SU-DHL-6 (cell line): Measurements from ENCODE around the gene OMA1.

ENCODE experiments used
- H2AFZ ChIP-seq: fragments of 200-600 bp; sonication (generic); 2 replicates; pipeline ENCODE4 v1.6.1; 2014; ENCODE audit warnings: low read depth, mild to moderate bottlenecking, moderate library complexity, mixed read lengths, antibody characterized with exemption, low read length; ENCODE audit not compliant: severe bottlenecking
- H3F3A ChIP-seq: fragments of 200-600 bp; shearing (Covaris generic); 2 replicates; pipeline ENCODE4 v1.6.0; 2016; ENCODE audit warnings: antibody characterized with exemption, mild to moderate bottlenecking; ENCODE audit not compliant: insufficient read depth
- H3K27ac ChIP-seq: fragments of 200-600 bp; sonication (generic); 2 replicates; pipeline ENCODE4 v1.5.1; 2016; ENCODE audit warnings: low read depth, mild to moderate bottlenecking, low read length, moderate library complexity, mixed read lengths
- H3K27me3 ChIP-seq: fragments of 200-600 bp; sonication (generic), shearing (Covaris generic); 2 replicates; pipeline ENCODE4 v1.6.0; 2014; ENCODE audit warnings: mild to moderate bottlenecking, low read length
- H3K36me3 ChIP-seq: fragments of 200-600 bp; sonication (generic); 2 replicates; pipeline ENCODE4 v1.6.1; 2014; ENCODE audit warnings: mild to moderate bottlenecking, low read length, mixed read lengths
- H3K4me2 ChIP-seq: fragments of 300-600, 200-600 bp; shearing (Covaris generic), sonication (generic); 2 replicates; pipeline ENCODE4 v1.6.0; 2014; ENCODE audit warnings: low read length, low read depth, mild to moderate bottlenecking; ENCODE audit not compliant: poor library complexity, severe bottlenecking
- H3K4me3 ChIP-seq: fragments of 200-600 bp; sonication (generic); 2 replicates; pipeline ENCODE4 v1.5.1; 2014; ENCODE audit warnings: antibody characterized with exemption, low read length, mild to moderate bottlenecking, mixed read lengths; ENCODE audit not compliant: insufficient read depth, poor library complexity, severe bottlenecking
- H3K79me2 ChIP-seq: fragments of 200-600 bp; sonication (generic); 2 replicates; pipeline ENCODE4 v1.6.1; 2014; ENCODE audit warnings: mild to moderate bottlenecking, low read length, moderate library complexity; ENCODE audit not compliant: insufficient read depth
- H3K9ac ChIP-seq: fragments of 200-600 bp; sonication (generic); 2 replicates; pipeline ENCODE4 v1.7.0; 2014; ENCODE audit warnings: mild to moderate bottlenecking, low read length
- H3K9me2 ChIP-seq: fragments of 200-600 bp; sonication (generic); replicated peaks from 2 replicates; pipeline ENCODE4 v1.6.1; 2014; ENCODE audit warnings: low read length; ENCODE audit not compliant: insufficient read depth
- H3K9me3 ChIP-seq: fragments of 200-600 bp; sonication (generic); 2 replicates; pipeline ENCODE4 v1.6.1; 2014; ENCODE audit warnings: low read length, mixed read lengths; ENCODE audit not compliant: insufficient read depth
- H4K20me1 ChIP-seq: fragments of 200-600 bp; sonication (generic); 2 replicates; pipeline ENCODE4 v1.6.1; 2014; ENCODE audit warnings: low read depth, mild to moderate bottlenecking, antibody characterized with exemption, low read length, moderate library complexity, mixed read lengths
- EZH2phosphoT487 ChIP-seq: fragments of 200-600 bp; sonication (generic), shearing (Covaris generic); conservative IDR thresholded peaks from 2 replicates; pipeline ENCODE4 v1.6.1; 2018; ENCODE audit warnings: mild to moderate bottlenecking, antibody characterized with exemption, low read length, moderate library complexity, mixed read lengths
- TF ChIP-seq, protein P1 (sequence below): fragments of 200-600 bp; sonication (generic); IDR thresholded peaks from one replicate; pipeline ENCODE4 v1.5.1; 2017; ENCODE audit warnings: antibody characterized with exemption, mild to moderate bottlenecking, low read length, moderate library complexity; ENCODE audit not compliant: insufficient read depth, poor library complexity, severe bottlenecking

The OMA1 gene

DNA sequence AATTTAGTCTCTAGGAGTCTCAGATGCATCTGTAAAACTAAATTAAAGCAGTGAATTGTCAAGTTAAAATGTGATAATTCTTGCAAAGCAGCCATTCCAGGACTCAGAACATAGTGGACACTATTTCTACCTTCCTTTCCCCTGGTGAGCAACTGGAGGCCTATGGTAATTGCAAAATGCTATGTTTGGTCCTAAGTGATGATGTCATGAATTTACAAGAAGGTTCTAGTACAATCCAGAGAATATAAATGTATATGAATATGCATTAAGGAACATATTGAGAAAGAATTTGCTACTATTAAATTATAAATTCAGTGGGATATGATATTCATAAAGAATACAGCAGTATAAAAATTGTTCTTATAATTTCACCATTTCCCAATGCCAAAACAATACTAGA, 32.6 kb downstream of the OMA1 start:
- no peak overlapping the region for H3K27ac ChIP-seq
- no peaks in the 10 kb centered on the region for H3K9me3 ChIP-seq
- no peak overlapping the region for H3K4me3 ChIP-seq
- H3K9me2 ChIP-seq = no peaks in the 10 kb centered on the region
- no peak for TF ChIP-seq EZH2phosphoT487
- TF ChIP-seq, protein P1, sequence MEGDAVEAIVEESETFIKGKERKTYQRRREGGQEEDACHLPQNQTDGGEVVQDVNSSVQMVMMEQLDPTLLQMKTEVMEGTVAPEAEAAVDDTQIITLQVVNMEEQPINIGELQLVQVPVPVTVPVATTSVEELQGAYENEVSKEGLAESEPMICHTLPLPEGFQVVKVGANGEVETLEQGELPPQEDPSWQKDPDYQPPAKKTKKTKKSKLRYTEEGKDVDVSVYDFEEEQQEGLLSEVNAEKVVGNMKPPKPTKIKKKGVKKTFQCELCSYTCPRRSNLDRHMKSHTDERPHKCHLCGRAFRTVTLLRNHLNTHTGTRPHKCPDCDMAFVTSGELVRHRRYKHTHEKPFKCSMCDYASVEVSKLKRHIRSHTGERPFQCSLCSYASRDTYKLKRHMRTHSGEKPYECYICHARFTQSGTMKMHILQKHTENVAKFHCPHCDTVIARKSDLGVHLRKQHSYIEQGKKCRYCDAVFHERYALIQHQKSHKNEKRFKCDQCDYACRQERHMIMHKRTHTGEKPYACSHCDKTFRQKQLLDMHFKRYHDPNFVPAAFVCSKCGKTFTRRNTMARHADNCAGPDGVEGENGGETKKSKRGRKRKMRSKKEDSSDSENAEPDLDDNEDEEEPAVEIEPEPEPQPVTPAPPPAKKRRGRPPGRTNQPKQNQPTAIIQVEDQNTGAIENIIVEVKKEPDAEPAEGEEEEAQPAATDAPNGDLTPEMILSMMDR = no peak
- H3K9ac ChIP-seq = no peak overlapping the region
- peaks cover 26% of the 10 kb centered on the region for H3K36me3 ChIP-seq
- no peaks in the 10 kb centered on the region for H4K20me1 ChIP-seq
- no peak overlapping the region for H2AFZ ChIP-seq
- no peak overlapping the region for H3K4me2 ChIP-seq
- H3K79me2 ChIP-seq = 0 out of 2 replicates have a peak, but pooled peaks cover 4% of the 10 kb centered on the region
- no peaks in the 10 kb centered on the region for H3K27me3 ChIP-seq
- H3F3A ChIP-seq = no peaks in the 10 kb centered on the region

DNA sequence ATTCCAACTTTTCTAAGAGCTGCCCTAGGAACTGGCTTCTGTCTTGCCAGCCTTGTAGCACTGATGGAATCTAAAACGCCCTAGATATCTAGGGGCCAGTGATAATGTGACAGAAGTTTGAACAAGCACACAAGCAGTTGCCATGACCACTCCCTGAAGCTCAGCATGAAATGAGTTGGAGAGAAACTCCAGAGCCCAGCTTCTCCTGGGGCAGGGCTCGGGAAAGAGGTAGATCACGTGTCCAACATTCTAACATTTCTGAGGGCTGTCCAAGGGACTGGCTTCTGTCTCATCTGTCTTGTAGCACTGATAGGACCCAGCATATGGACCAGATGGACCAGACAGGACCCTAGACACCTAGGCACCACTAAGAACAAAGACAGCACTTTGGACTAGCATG, 37.9 kb downstream of the OMA1 start:
- no peak overlapping the region for H3K27ac ChIP-seq
- H3K9me3 ChIP-seq = no peaks in the 10 kb centered on the region
- H2AFZ ChIP-seq = no peak overlapping the region
- no peak overlapping the region for H3K4me3 ChIP-seq
- no peak overlapping the region for H3K9ac ChIP-seq
- no peaks in the 10 kb centered on the region for H3K27me3 ChIP-seq
- H3K4me2 ChIP-seq = no peak overlapping the region
- H3K79me2 ChIP-seq = 0 out of 2 replicates have a peak, but pooled peaks cover 4% of the 10 kb centered on the region
- H3K9me2 ChIP-seq = no peaks in the 10 kb centered on the region
- H3K36me3 ChIP-seq = peaks cover 31% of the 10 kb centered on the region
- TF ChIP-seq, protein P1 = no peak
- TF ChIP-seq EZH2phosphoT487 = no peak
- no peaks in the 10 kb centered on the region for H4K20me1 ChIP-seq
- no peaks in the 10 kb centered on the region for H3F3A ChIP-seq

DNA sequence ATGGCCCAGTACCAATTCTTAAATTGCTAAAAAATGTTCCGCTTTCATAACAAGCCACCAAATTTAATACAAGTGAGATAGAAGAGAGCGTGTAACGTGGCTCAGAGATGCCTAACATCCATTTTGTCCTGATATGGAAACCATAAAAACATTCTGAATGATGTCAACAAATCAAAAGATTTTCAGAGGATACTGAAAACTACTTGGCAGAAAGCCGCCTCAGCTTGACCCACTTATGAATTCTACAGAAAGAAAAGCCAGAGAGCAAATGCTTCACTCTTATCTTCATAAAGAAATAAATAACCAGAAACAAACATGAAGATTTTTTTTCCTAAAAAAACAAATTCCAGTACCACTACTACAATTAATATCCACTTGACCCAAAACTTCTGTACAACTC, 41.2 kb downstream of the OMA1 start:
- Histone ChIP-seq H3K36me3 (peaks cover 19% of the 10 kb centered on the region), H3K79me2 (no peaks in the 10 kb centered on the region), H3K4me3 (no peak overlapping the region), H2AFZ (no peak overlapping the region), H3K9me2 (no peaks in the 10 kb centered on the region), H3K27ac (no peak overlapping the region), H3K9ac (no peak overlapping the region), H3K9me3 (no peaks in the 10 kb centered on the region), H3F3A (0 out of 2 replicates have a peak, but pooled peaks cover 2% of the 10 kb centered on the region), H3K4me2 (no peak overlapping the region), H4K20me1 (no peaks in the 10 kb centered on the region), H3K27me3 (no peaks in the 10 kb centered on the region)
- TF ChIP-seq, protein P1 = no peak
- no peak for TF ChIP-seq EZH2phosphoT487

DNA sequence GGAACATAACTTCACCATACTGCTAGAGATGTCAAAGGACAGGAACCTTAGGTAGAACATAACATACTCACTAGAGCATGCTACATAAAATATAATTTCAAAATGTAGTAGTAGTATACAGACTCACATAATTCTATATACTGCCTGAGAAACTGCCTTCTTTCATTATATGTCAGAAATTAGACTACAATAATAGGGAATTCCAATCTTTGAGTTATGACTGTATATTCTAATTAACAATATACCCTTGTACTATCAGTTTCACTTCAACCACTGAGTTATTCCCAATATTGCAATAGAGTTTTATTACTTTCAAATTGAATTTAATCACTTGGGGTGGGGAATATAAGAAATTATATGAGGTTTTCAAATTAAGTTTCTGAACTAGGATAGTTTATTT, 44.0 kb downstream of the OMA1 start:
- no peaks in the 10 kb centered on the region for H3K27me3 ChIP-seq

More for the DNA sequence above, 44.0 kb downstream of the OMA1 start:
- Histone ChIP-seq H3K4me2 (no peak overlapping the region), H3K9me2 (no peaks in the 10 kb centered on the region), H3K79me2 (no peaks in the 10 kb centered on the region), H3K36me3 (peaks cover 22% of the 10 kb centered on the region; the same call in 1 of the 2 replicates), H3K4me3 (no peak overlapping the region), H3K9ac (no peak overlapping the region), H3F3A (0 out of 2 replicates have a peak, but pooled peaks cover 5% of the 10 kb centered on the region), H4K20me1 (no peaks in the 10 kb centered on the region), H3K9me3 (no peaks in the 10 kb centered on the region), H3K27ac (no peak overlapping the region), H2AFZ (no peak overlapping the region)
- TF ChIP-seq, protein P1 = no peak
- no peak for TF ChIP-seq EZH2phosphoT487
